ENCODE results near the gene MRPL51. TPM values are rescaled to one million over a fixed set of nuclear protein-coding genes. Genes with fewer than 3 reads are reported as not detected.

Gene MRPL51
- 213 and 396 TPM in 2 replicates for total RNA-seq (ENCODE audit: low replicate concordance)
- long read RNA-seq, transcript MRPL51-201 (3 exons, 1,234 nt), result major isoform, 135 of 160 reads
- long read RNA-seq, transcript MRPL51-205 (3 exons, 814 nt), result minor isoform, 12 of 160 reads
- long read RNA-seq, partial matches to known transcripts, result 0 of 160 reads
- long read RNA-seq, other reads (novel, unspliced or antisense), result 10 of 160 reads

- no peaks in the 10 kb centered on the region for H3K9me3 Mint-ChIP-seq
- DNase-seq (ENCODE audit: extremely low spot score, unreplicated experiment), result peak; percentile 98
- no peaks in the 10 kb centered on the region for H3K27me3 Mint-ChIP-seq
- peak within 1 kb of the TSS; percentile 98 for H3K4me3 Mint-ChIP-seq
- TF ChIP-seq, protein P1, sequence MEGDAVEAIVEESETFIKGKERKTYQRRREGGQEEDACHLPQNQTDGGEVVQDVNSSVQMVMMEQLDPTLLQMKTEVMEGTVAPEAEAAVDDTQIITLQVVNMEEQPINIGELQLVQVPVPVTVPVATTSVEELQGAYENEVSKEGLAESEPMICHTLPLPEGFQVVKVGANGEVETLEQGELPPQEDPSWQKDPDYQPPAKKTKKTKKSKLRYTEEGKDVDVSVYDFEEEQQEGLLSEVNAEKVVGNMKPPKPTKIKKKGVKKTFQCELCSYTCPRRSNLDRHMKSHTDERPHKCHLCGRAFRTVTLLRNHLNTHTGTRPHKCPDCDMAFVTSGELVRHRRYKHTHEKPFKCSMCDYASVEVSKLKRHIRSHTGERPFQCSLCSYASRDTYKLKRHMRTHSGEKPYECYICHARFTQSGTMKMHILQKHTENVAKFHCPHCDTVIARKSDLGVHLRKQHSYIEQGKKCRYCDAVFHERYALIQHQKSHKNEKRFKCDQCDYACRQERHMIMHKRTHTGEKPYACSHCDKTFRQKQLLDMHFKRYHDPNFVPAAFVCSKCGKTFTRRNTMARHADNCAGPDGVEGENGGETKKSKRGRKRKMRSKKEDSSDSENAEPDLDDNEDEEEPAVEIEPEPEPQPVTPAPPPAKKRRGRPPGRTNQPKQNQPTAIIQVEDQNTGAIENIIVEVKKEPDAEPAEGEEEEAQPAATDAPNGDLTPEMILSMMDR (conservative IDR thresholded peaks at IDR 0.05), result no peak
- peak within 1 kb of the TSS; percentile 100 for H3K27ac Mint-ChIP-seq
- H3K36me3 Mint-ChIP-seq, result peaks cover 30% of the 10 kb centered on the region
- H3K4me1 Mint-ChIP-seq (ENCODE audit: unreplicated experiment), result peaks cover 7% of the 10 kb centered on the region
Observed at GRCh38 chr12:6492838-6493496, at the start of gene MRPL51. MRPL51 (minus strand) TSS chr12:6493262; CDS start chr12:6493136, 126 bp downstream.

DNA sequence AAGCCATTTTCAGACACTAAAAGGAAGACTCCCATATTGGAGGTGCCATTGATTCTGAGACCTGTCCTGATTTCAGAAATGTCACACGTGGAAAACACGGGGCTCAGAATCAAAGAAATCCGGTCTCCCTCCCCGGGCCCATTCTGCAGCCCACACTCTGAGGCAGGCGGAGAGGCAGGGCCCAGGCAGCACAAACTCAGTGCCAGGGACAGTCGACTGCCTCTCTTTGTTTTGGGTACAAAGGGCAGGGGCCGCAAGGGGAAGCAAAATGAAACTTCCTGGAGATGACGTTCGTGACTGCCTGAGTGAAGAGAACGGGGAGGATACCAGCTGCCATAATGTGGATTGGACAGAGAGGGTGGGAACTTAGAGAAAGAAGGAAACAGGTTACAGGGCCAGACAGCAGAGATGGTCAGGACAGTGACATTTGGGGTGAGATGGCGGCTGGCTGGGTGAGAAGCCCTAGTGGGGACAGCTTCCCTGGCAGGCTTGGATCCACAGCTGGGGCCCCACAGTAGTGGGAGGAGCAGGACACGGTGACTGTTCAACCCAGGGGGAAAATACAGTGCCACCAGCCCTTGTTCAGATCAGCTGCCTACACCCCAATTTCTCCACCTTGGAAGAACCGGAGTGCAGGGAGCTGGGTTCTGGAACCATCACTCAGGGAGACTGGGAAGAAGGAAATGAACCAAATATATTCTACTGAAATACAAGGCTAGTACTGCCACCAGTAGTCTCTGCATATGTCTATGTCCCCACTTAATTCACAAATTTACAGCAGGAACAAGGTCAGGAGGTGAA lies 49.3 kb upstream of the MRPL51 start:
- H3K4me3 Mint-ChIP-seq, result peak overlapping the region; percentile 12
- peaks cover 4% of the 10 kb centered on the region for H3K27me3 Mint-ChIP-seq
- H3K36me3 Mint-ChIP-seq, result peaks cover 25% of the 10 kb centered on the region
- peaks cover 35% of the 10 kb centered on the region for H3K4me1 Mint-ChIP-seq (ENCODE audit: unreplicated experiment)
- DNase-seq (ENCODE audit: extremely low spot score, unreplicated experiment), result no peak
- TF ChIP-seq, protein P1 (conservative IDR thresholded peaks at IDR 0.05), result no peak
- H3K9me3 Mint-ChIP-seq, result no peaks in the 10 kb centered on the region
- peak overlapping the region; percentile 100 for H3K27ac Mint-ChIP-seq

GRCh38 chr12:6541371-6542165 lies 48.5 kb upstream of the MRPL51 start:
- Mint-ChIP-seq H3K9me3 (no peaks in the 10 kb centered on the region), H3K4me3 (peak overlapping the region; percentile 12), H3K27me3 (peaks cover 4% of the 10 kb centered on the region), H3K36me3 (peaks cover 26% of the 10 kb centered on the region), H3K27ac (peak overlapping the region; percentile 100), H3K4me1 (ENCODE audit: unreplicated experiment) (peaks cover 37% of the 10 kb centered on the region)
- TF ChIP-seq, protein P1 (conservative IDR thresholded peaks at IDR 0.05), result no peak
- DNase-seq (ENCODE audit: extremely low spot score, unreplicated experiment), result no peak

GRCh38 chr12:6540181-6540877 lies 47.3 kb upstream of the MRPL51 start:
- Mint-ChIP-seq H3K27ac (peak overlapping the region; percentile 100), H3K4me1 (ENCODE audit: unreplicated experiment) (peaks cover 40% of the 10 kb centered on the region), H3K4me3 (peak overlapping the region; percentile 76), H3K36me3 (peaks cover 28% of the 10 kb centered on the region), H3K9me3 (no peaks in the 10 kb centered on the region), H3K27me3 (peaks cover 5% of the 10 kb centered on the region)
- TF ChIP-seq, protein P1 (conservative IDR thresholded peaks at IDR 0.05), result no peak
- peak; percentile 84 for DNase-seq (ENCODE audit: extremely low spot score, unreplicated experiment)
